Lower lobe of right lung (tissue), 2 donors: ENCODE data around the gene CCL3. TPM values are rescaled to one million over a fixed set of nuclear protein-coding genes. Genes with fewer than 3 reads are reported as not detected.
"Not testable (repeated sequence)": the region's sequence is repeated elsewhere in the genome, so short reads cannot be mapped to it uniquely, and the experiment has no call there.

Experiments used
- ATAC-seq, 2 donors: fragments of 200-7000 bp; cut with Tn5 transposase; one replicate each; pipeline ENCODE4 v1.9.1; 2020 to 2022; ENCODE audit warnings: mild to moderate bottlenecking in 2 of 2, moderate library complexity in 2 of 2
- DNase-seq: peaks from one replicate; pipeline ENCODE4 v3.0.0-alpha.2; 2020
- H3K27ac ChIP-seq: fragments of 200-600 bp; one replicate; pipeline ENCODE4 v1.8.0; 2022
- H3K27me3 ChIP-seq: fragments of 200-600 bp; one replicate; pipeline ENCODE4 v1.8.0; 2022; ENCODE audit warnings: low read depth
- H3K36me3 ChIP-seq: fragments of 200-600 bp; one replicate; pipeline ENCODE4 v1.8.0; 2022; ENCODE audit warnings: mild to moderate bottlenecking
- H3K4me1 ChIP-seq: fragments of 200-600 bp; one replicate; pipeline ENCODE4 v1.8.0; 2022
- H3K4me3 ChIP-seq: fragments of 200-600 bp; one replicate; pipeline ENCODE4 v1.8.0; 2022; ENCODE audit warnings: mild to moderate bottlenecking
- H3K9me3 ChIP-seq: fragments of 200-600 bp; one replicate; pipeline ENCODE4 v1.8.0; 2022
- intact Hi-C: fragments of 100-400 bp; cut with DNase I; formaldehyde crosslinking; loops from one replicate; pipeline ENCODE4 v1.11.0; 2022
- total RNA-seq: library from RNA; stranded (reverse); fragmentation: NEBNext Ultra II Directional; extraction: Animal tissue kit (Norgen Biotek cat#: 25700); gene quantifications from one replicate; pipeline ENCODE4 v1.2.1, GENCODE V29; 2021
- TF ChIP-seq, protein P1 (sequence below): fragments of 200-600 bp; IDR thresholded peaks from one replicate; pipeline ENCODE4 v1.8.0; 2022; ENCODE audit warnings: antibody characterized with exemption, mild to moderate bottlenecking
- donor health status: DM: no; HTN: yes; CAD: no; lungs with severe emphysema.

CCL3 gene
- total RNA-seq, 1 donor from 2014 or later = 8.5 TPM

DNA sequence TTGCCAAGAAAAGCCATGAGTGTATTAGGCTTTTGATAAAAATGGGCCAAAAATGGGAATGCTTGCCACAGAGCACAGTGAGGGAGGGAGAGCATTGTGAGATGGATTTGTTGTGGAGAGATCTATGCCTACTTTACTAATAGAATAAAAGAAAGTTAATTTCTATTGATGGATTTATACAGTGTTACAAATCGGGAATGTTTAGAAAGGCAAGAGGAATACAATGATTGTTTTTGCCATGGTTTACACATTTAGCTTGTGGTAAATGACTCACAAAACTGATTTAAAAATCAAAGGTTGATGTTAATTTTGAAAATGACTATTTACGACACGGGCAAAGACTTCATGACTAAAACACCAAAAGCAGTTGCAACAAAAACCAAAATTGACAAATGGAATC is 30.3 kb upstream of the CCL3 start:
- intact Hi-C loops = no loop called here

DNA sequence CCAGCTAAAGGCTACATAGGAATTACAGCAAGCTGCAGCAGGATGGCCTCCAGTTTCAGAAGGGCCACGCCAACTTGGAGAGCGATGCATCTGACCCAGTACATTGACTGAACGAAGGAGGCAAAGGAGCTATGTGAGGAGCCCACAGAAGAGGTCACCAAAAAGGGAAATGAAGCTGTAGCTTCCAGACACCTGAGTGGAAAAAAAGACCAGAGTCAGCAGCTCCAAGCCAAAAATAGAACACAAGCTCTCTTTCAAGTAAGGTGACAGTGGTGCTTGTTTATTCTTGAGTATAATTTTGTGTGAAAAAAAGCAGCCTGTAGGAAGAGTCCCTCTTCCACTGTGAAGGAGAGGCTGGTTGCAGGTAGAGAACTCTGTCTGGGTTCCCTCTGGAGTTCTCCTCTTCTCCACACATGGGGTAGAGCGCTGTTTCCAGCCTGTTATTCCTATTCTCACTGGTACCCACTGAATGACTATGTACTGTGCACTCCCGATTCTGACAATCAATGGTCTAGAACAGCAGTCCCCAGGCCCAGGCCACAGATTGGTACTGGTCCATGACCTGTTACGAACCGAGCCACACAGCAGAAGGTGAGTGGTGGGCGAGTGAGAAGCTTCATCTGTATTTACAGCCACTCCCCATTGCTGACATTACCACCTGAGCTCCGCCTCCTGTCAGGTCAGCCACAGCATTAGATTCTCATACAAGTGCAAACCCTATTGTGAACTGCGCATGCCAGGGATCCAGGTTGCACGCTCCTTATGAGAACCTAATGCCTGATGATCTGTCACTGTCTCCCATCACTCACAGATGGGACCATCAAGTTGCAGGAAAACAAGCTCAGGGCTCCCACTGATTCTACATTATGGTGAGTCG is 28.8 kb upstream of the CCL3 start:
- TF ChIP-seq, protein P1, sequence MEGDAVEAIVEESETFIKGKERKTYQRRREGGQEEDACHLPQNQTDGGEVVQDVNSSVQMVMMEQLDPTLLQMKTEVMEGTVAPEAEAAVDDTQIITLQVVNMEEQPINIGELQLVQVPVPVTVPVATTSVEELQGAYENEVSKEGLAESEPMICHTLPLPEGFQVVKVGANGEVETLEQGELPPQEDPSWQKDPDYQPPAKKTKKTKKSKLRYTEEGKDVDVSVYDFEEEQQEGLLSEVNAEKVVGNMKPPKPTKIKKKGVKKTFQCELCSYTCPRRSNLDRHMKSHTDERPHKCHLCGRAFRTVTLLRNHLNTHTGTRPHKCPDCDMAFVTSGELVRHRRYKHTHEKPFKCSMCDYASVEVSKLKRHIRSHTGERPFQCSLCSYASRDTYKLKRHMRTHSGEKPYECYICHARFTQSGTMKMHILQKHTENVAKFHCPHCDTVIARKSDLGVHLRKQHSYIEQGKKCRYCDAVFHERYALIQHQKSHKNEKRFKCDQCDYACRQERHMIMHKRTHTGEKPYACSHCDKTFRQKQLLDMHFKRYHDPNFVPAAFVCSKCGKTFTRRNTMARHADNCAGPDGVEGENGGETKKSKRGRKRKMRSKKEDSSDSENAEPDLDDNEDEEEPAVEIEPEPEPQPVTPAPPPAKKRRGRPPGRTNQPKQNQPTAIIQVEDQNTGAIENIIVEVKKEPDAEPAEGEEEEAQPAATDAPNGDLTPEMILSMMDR = no peak
- no peaks in the 10 kb centered on the region for H3K4me1 ChIP-seq
- intact Hi-C loops = no loop called here
- ATAC-seq (no peak), DNase-seq (no peak)
- no peak overlapping the region for H3K4me3 ChIP-seq
- H3K27me3 ChIP-seq = no peaks in the 10 kb centered on the region
- H3K9me3 ChIP-seq = no peaks in the 10 kb centered on the region
- H3K36me3 ChIP-seq = no peaks in the 10 kb centered on the region
- H3K27ac ChIP-seq = no peak overlapping the region

More for the DNA sequence above, 30.3 kb upstream of the CCL3 start:
- H3K27ac ChIP-seq = no peak overlapping the region
- no peaks in the 10 kb centered on the region for H3K27me3 ChIP-seq
- DNase-seq = no peak
- H3K9me3 ChIP-seq = peaks cover 2% of the 10 kb centered on the region
- no peaks in the 10 kb centered on the region for H3K4me1 ChIP-seq
- no peak for ATAC-seq
- no peaks in the 10 kb centered on the region for H3K36me3 ChIP-seq
- no peak overlapping the region for H3K4me3 ChIP-seq
- TF ChIP-seq, protein P1 = no peak

DNA sequence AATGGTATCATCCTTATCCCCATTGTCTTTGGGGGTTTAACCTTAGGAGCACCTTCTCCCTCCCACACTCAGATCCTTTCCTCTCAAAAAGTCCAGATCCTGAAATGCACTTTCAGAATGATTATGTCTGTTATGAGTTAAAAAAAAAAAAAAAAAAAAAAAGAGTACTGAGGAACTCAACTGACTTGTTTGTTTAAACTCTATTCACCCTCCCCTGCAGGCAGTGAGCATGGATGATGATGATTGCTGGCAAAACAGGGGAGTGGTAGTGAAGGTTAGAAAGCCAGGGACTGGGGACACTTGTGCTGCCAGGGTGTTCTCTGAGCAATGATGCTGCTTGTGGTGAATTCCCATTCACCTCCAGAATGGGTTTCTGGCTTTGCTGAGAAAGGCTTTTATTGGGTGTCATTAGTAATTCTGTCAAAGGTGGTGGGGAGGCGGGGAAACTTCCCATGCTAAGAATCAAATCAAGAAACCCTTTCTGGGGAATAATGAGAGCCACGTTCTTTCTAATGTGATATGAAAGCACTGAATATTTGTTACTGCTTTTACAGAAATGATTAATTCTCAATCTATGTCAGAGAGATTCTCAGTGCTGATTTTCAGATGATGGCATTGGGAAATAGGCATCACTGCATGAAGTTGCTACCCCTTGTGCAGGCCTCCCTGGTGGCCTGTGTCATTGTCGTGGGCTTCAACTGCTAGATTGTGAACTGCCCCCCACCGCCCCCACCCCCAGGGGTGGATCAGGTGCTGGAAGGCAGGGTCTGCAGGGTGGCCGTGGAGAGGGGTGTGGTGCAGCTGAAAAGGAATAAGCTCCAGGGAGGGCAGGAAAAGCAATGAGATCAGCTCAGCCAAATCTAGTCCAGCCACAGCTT is 27.8 kb upstream of the CCL3 start:
- H3K4me3 ChIP-seq = no peak overlapping the region
- no peaks in the 10 kb centered on the region for H3K27me3 ChIP-seq
- DNase-seq (no peak), ATAC-seq (no peak)
- H3K36me3 ChIP-seq = no peaks in the 10 kb centered on the region
- TF ChIP-seq, protein P1 = no peak
- intact Hi-C loops = no loop called here
- no peaks in the 10 kb centered on the region for H3K9me3 ChIP-seq
- H3K27ac ChIP-seq = no peak overlapping the region
- no peaks in the 10 kb centered on the region for H3K4me1 ChIP-seq

DNA sequence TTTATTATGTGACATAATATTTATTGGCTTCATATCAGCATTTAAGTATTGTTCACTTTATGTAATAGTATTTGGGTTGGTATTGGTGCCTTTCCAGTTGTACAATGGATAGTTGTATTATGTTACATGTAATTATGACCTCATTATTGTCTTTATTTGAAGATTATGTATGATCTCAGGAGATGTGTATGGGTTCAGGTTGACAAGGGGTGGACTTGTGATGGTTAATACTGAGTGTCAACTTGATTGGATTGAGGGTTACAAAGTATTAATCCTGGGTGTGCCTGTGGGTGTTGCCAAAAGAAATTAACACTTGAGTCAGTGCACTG is 25.7 kb upstream of the CCL3 start:
- H3K36me3 ChIP-seq, H3K27me3 ChIP-seq, H3K4me1 ChIP-seq, ATAC-seq, H3K27ac ChIP-seq, DNase-seq, H3K9me3 ChIP-seq, H3K4me3 ChIP-seq, intact Hi-C loops: not testable (repeated sequence)

DNA sequence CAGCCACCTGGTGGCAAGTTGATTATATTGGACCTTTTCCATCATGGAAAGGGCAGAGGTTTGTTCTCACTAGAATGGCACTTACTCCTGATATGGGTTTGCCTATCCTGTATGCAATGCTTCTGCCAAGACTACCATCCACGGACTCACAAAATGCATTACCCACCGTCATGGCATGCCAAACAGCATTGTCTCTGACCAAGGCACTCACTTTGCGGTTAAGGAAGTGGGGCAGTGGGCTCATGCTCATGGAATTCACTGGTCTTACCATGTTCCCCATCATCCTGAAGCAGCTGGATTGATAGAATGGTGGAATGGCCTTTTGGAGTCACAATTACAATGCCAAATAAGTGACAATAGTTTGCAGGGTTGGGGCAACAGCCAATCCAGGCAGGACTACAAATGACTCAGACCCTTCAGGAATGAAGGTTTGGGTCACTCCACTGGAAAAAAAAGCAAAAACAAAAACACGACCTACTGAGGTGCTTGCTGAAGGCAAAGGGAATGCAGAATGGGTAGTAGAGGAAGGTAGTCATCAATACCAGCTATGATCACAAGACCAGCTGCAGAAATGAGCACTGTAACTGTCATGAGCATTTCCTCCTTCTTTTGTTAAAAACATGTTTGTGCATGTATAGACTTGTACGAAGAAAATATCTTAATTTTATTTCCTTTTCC is 25.2 kb upstream of the CCL3 start:
- H3K27ac ChIP-seq, ATAC-seq, H3K27me3 ChIP-seq, H3K4me1 ChIP-seq, DNase-seq, H3K4me3 ChIP-seq, H3K9me3 ChIP-seq, H3K36me3 ChIP-seq, intact Hi-C loops: not testable (repeated sequence)

DNA sequence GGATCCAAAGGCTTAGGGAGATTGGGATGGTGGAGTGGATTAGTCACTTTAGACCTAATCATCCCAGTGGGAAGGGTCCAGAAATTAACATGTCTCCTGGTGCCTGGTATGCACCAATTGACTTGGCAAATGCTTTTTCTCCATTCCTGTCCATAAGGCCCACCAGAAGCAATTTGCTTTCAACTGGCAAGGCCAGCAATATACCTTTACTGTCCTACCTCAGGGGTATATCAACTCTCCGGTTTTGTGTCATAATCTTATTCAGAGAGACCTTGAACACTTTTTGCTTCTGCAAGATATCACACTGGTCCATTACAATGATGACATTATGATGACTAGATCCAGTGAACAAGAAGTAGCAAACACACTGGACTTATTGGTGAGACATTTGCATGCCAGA is 23.2 kb upstream of the CCL3 start:
- ATAC-seq, intact Hi-C loops, H3K9me3 ChIP-seq: not testable (repeated sequence)

More for the DNA sequence above, 23.2 kb upstream of the CCL3 start:
- DNase-seq, H3K4me1 ChIP-seq, H3K27me3 ChIP-seq, H3K4me3 ChIP-seq, H3K27ac ChIP-seq, H3K36me3 ChIP-seq: not testable (repeated sequence)
